ENCODE data around the gene FTO.
"Not testable (repeated sequence)": the region's sequence is repeated elsewhere in the genome, so short reads cannot be mapped to it uniquely, and the experiment has no call there.

Gene FTO

DNA sequence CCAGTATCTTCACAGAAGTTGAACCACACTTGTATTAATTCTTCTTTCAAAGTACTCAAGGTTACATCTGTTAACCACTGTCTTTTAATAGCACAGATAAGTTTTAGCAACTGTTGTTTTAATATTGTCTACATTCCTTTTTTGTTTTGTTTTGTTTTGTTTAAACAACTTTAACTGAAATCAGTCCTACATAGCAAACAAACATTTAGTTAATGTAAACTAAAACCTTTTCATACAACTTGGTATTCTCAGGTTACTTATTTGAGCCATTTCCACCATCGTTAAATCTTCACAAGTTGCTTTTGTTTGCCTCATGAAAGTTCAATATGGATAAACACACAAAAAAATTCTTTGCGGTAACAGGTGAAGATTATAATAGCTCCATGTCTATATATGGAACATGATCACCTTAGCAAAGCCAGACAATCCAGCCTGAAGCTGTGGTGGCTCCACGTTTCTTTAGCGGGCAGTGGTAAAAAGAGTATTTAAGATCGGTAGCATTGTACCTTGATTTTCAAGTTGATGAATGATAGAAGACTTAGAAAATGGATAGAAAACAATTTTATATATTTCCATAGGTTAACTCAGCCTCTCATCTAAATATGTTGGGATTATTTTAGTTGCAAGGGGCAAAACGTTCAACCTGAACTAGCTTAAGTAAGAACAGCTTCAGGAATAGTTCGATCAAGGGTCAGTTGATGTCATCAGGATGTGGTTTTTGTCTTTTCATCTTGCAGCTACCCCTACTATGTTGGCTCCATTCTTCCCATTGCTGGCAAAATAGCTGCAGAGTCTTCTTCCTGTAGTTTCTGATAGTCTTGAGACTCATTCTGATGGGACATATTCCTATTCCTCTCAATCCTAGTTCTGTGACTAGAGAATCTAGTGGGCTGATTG is 182.8 kb downstream of the FTO start:
- H3K36me3 ChIP-seq, result peaks cover 9% of the 10 kb centered on the region
- no peak overlapping the region for H3K4me3 ChIP-seq (ENCODE audit: low read depth in 1 of 2, low read length in 1 of 2)
- H3K9me3 ChIP-seq, result no peaks in the 10 kb centered on the region
- no peaks in the 10 kb centered on the region for H3K4me1 ChIP-seq (ENCODE audit: control insufficient read depth in 1 of 2, insufficient read depth in 1 of 2, low read depth in 1 of 2, low read length in 1 of 2)
- H3K27ac ChIP-seq, result no peak overlapping the region
- no peaks in the 10 kb centered on the region for H3K27me3 ChIP-seq
- TF ChIP-seq, protein P1, sequence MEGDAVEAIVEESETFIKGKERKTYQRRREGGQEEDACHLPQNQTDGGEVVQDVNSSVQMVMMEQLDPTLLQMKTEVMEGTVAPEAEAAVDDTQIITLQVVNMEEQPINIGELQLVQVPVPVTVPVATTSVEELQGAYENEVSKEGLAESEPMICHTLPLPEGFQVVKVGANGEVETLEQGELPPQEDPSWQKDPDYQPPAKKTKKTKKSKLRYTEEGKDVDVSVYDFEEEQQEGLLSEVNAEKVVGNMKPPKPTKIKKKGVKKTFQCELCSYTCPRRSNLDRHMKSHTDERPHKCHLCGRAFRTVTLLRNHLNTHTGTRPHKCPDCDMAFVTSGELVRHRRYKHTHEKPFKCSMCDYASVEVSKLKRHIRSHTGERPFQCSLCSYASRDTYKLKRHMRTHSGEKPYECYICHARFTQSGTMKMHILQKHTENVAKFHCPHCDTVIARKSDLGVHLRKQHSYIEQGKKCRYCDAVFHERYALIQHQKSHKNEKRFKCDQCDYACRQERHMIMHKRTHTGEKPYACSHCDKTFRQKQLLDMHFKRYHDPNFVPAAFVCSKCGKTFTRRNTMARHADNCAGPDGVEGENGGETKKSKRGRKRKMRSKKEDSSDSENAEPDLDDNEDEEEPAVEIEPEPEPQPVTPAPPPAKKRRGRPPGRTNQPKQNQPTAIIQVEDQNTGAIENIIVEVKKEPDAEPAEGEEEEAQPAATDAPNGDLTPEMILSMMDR (IDR thresholded peaks at IDR 0.05), result no peak

DNA sequence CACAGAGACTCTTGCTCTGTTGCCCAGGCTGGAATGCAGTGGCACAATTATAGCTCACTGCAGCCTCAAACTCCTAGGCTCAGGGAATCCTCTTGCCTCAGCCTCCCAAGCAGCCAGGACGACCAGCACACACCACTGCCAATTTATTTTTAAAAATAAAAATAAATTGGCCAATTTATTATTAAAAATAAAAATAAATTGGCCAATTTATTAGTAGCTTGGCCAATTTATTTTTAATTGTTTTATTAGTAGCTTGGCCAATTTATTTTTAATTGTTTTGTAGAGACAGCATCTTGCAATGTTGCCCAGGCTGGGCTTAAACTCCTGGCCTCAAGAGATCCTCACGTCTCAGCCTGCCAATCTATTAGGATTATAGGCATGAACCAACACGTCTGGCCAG is 184.3 kb downstream of the FTO start:
- H3K4me1 ChIP-seq (ENCODE audit: control insufficient read depth in 1 of 2, insufficient read depth in 1 of 2, low read depth in 1 of 2, low read length in 1 of 2), result no peaks in the 10 kb centered on the region
- H3K27ac ChIP-seq, result no peak overlapping the region
- no peak overlapping the region for H3K4me3 ChIP-seq (ENCODE audit: low read depth in 1 of 2, low read length in 1 of 2)
- H3K36me3 ChIP-seq, result peaks cover 9% of the 10 kb centered on the region
- no peaks in the 10 kb centered on the region for H3K27me3 ChIP-seq
- TF ChIP-seq, protein P1 (IDR thresholded peaks at IDR 0.05), result no peak
- no peaks in the 10 kb centered on the region for H3K9me3 ChIP-seq

- H3K27me3 ChIP-seq; H3K36me3 ChIP-seq; H3K4me1 ChIP-seq (ENCODE audit: control insufficient read depth in 1 of 2, insufficient read depth in 1 of 2, low read depth in 1 of 2, low read length in 1 of 2); H3K9me3 ChIP-seq; H3K27ac ChIP-seq; H3K4me3 ChIP-seq (ENCODE audit: low read depth in 1 of 2, low read length in 1 of 2): not testable (repeated sequence)
Observed at GRCh38 chr16:53890877-53891276, 186.9 kb downstream of the FTO start.

GRCh38 chr16:53891409-53892139 is 187.6 kb downstream of the FTO start:
- TF ChIP-seq, protein P1 (IDR thresholded peaks at IDR 0.05), result no peak
- Histone ChIP-seq H3K27ac (no peak overlapping the region), H3K27me3 (no peaks in the 10 kb centered on the region), H3K36me3 (peaks cover 9% of the 10 kb centered on the region), H3K9me3 (no peaks in the 10 kb centered on the region), H3K4me3 (ENCODE audit: low read depth in 1 of 2, low read length in 1 of 2) (no peak overlapping the region), H3K4me1 (ENCODE audit: control insufficient read depth in 1 of 2, insufficient read depth in 1 of 2, low read depth in 1 of 2, low read length in 1 of 2) (no peaks in the 10 kb centered on the region)

DNA sequence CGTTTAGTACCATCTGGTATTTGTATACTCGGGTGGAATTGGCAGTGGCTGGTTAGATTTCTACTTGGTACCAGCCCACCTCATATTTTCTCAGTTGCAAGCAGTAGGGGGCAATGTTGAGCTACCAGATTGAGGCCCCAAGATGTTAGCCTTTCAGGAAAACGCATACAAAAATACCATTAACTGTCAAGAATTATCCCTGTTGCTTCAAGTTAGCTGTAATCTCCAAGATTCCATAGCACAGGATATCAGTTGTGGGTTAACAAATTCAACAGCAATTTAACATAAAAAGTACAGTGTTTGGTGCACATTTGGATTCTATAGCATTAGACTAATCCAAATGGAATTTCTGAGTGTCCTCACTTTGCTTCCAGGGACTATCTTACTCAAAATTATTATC is 188.2 kb downstream of the FTO start:
- Histone ChIP-seq H3K9me3 (no peaks in the 10 kb centered on the region), H3K4me3 (ENCODE audit: low read depth in 1 of 2, low read length in 1 of 2) (no peak overlapping the region), H3K36me3 (peaks cover 9% of the 10 kb centered on the region), H3K27ac (no peak overlapping the region), H3K27me3 (no peaks in the 10 kb centered on the region), H3K4me1 (ENCODE audit: control insufficient read depth in 1 of 2, insufficient read depth in 1 of 2, low read depth in 1 of 2, low read length in 1 of 2) (no peaks in the 10 kb centered on the region)
- TF ChIP-seq, protein P1 (IDR thresholded peaks at IDR 0.05), result no peak

All from neutrophil (primary cell).